Measurements from ENCODE around the gene EIF4E2. TPM values are rescaled to one million over a fixed set of nuclear protein-coding genes. Genes with fewer than 3 reads are reported as not detected.
A peak's percentile ranks its signal among the peaks of the same experiment; 100 is the strongest.

The EIF4E2 gene
- total and polyA plus RNA-seq, 8 donors: 2.3 to 79.3 (median 41.0) TPM

DNA sequence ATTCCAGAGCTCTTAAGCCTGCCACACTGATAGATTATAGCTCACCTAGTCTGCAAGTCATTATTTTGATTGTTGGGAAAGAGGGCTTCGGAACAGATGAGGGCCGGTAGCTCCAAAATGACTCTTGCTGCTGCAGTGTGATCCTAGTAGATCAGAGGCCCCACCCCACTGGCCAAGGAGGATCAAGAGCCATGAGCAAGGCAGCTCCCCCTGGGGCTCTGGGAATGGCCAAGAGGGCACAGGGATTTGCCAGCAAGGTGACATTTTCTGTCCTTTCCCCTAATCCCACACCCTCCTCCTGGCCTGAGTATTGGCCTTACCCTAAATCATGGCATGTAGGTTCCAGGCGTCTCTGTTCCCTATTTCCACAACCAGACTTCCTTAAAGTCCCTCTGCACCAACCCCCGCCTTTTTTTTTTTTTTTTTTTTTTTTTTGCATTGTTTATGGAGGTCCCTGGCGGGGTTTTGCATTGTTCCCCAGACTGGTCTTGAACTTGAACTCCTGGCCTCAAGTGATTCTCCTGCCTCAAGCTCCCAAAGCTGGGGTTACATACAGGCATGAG, 36.5 kb downstream of the EIF4E2 start:
- intact Hi-C loops (cut with DNase I; ENCODE audit: low total_unique reads): no loop called here
- TF ChIP-seq POLR2A (IDR thresholded peaks at IDR 0.05) (no peak), EP300 (IDR thresholded peaks at IDR 0.05) (no peak), POLR2AphosphoS5 (IDR thresholded peaks at IDR 0.05) (no peak)
- TF ChIP-seq, protein P1, sequence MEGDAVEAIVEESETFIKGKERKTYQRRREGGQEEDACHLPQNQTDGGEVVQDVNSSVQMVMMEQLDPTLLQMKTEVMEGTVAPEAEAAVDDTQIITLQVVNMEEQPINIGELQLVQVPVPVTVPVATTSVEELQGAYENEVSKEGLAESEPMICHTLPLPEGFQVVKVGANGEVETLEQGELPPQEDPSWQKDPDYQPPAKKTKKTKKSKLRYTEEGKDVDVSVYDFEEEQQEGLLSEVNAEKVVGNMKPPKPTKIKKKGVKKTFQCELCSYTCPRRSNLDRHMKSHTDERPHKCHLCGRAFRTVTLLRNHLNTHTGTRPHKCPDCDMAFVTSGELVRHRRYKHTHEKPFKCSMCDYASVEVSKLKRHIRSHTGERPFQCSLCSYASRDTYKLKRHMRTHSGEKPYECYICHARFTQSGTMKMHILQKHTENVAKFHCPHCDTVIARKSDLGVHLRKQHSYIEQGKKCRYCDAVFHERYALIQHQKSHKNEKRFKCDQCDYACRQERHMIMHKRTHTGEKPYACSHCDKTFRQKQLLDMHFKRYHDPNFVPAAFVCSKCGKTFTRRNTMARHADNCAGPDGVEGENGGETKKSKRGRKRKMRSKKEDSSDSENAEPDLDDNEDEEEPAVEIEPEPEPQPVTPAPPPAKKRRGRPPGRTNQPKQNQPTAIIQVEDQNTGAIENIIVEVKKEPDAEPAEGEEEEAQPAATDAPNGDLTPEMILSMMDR (IDR thresholded peaks at IDR 0.05): no peak
- Histone ChIP-seq H3K27ac (no peak overlapping the region), H3K9me3 (peaks cover 0 to 6% (median 0%) of the 10 kb centered on the region in 4 donors), H3K4me3 (no peak overlapping the region), H3K27me3 (no peaks in the 10 kb centered on the region), H3K36me3 (peaks cover 0 to 30% (median 23%) of the 10 kb centered on the region in 4 donors), H3K4me1 (peaks cover 12 to 28% (median 17%) of the 10 kb centered on the region in 4 donors)
- no peak for DNase-seq
- 84 to 90% (median 84%) methylated on average over 5 of the region's 5 CpGs for WGBS, 5 donors

DNA sequence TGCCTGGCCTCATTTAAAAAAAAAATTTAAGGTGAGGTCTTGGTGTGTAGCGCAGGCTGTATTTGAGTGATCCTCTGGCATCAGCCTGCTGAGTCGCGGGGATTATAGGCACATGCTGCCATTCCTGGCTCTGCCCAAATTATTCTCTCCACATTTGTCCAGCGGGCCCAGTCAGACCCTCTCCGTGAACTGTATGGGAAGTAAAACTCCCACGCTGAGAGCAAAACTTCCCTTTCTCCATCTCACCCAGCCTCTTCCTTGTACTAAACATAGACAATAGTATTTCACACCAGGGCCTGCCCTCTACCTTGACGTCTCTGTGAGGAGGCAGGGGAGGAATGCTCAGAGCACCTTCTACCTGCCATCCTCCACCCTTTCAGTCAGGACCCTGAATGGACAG, 37.0 kb downstream of the EIF4E2 start:
- Histone ChIP-seq H3K4me1 (peaks cover 11 to 24% (median 16%) of the 10 kb centered on the region in 4 donors), H3K27me3 (no peaks in the 10 kb centered on the region), H3K36me3 (peaks cover 0 to 25% (median 18%) of the 10 kb centered on the region in 4 donors), H3K4me3 (no peak overlapping the region), H3K9me3 (peaks cover 0 to 6% (median 0%) of the 10 kb centered on the region in 4 donors), H3K27ac (peak overlapping the region in 1 of 5 donors; percentile 75)
- 69 to 84% (median 80%) methylated on average over 7 of the region's 7 CpGs for WGBS, 5 donors
- TF ChIP-seq POLR2AphosphoS5 (IDR thresholded peaks at IDR 0.05): no peak
- TF ChIP-seq EP300 (IDR thresholded peaks at IDR 0.05): no peak
- TF ChIP-seq, protein P1 (IDR thresholded peaks at IDR 0.05): no peak
- TF ChIP-seq POLR2A (IDR thresholded peaks at IDR 0.05): no peak
- DNase-seq: no peak
- intact Hi-C loops (cut with DNase I; ENCODE audit: low total_unique reads): no loop called here

DNA sequence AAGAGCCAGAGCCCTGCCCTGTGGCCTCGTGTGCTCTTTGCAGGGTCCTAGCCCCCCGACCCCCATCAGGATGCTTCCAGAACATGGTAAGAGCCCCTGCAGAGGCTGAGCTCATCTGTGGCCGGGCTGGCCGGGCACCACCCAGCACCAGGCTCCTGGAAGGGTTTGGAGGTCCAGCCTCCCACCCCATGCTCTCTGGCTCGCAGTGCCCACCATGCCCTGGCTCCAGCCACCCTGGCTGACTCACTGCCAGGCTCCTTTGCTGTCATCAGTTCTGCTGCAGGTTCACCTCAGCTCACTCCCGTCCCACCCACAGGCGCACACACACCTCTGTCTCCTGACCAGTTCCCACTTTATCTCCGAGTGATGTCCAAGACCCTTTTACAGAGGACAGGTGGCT, 37.5 kb downstream of the EIF4E2 start:
- 83 to 90% (median 89%) methylated on average over 7 to 8 of the region's 8 CpGs for WGBS, 5 donors
- H3K27ac ChIP-seq: peak overlapping the region in 3 of 5 donors; percentile 68 to 75 (median 75)
- TF ChIP-seq, protein P1 (IDR thresholded peaks at IDR 0.05): no peak
- no peak for TF ChIP-seq EP300 (IDR thresholded peaks at IDR 0.05)
- no peak for TF ChIP-seq POLR2AphosphoS5 (IDR thresholded peaks at IDR 0.05)
- no peak for TF ChIP-seq POLR2A (IDR thresholded peaks at IDR 0.05)

DNA sequence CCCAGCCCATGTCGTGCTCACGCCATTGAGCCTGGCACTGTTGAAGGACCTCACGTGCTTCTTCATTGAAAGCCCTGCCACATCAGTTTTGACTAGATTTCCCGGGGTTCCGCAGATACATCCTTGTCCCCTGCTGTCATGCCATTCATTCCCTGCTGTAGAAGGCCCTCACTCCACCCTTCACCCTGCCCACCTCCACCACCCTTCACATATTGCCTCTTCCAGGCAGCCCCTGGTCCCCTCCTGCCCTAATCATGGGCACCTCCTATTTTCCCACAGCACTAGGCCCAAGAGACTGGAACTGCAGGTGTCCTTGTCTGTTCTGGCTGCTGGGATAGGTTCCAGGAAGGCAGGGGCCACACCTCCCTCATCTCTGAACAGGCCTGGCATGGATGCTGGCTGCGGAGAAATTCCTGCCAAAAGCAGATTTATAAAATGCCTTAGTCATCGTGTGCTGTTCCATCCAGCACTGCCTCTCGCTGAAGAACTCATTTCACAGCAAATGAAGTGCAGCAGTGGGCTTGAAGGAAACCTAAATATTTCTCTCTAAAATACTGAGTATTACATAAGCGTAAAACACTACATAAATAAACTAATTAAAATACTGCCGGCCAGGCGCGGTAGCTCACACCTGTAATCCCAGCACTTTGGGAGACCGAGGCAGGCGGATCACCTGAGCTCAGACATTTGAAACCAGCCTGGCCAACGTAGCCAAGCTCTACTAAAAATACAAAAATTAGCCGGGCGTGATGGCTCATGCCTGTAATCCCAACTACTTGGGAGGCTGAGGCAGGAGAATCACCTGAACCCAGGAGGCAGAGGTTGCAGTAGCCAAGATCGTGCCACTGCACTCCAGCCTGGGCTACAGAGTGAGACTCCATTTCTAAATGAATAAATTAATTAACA, 38.4 kb downstream of the EIF4E2 start:
- Histone ChIP-seq H3K27me3 (no peaks in the 10 kb centered on the region), H3K4me1 (peaks cover 11 to 31% (median 18%) of the 10 kb centered on the region in 4 donors), H3K9me3 (peaks cover 0 to 4% (median 0%) of the 10 kb centered on the region in 4 donors), H3K27ac (peak overlapping the region in 3 of 5 donors; percentile 68 to 75 (median 75)), H3K4me3 (no peak overlapping the region), H3K36me3 (peaks cover 0 to 10% (median 4%) of the 10 kb centered on the region in 4 donors)
- peak in 1 of 3 donors; percentile 80 for TF ChIP-seq POLR2AphosphoS5 (IDR thresholded peaks at IDR 0.05)
- TF ChIP-seq EP300 (IDR thresholded peaks at IDR 0.05): no peak
- 41 to 62% (median 50%) methylated on average over 18 of the region's 18 CpGs for WGBS, 5 donors
- intact Hi-C loops (cut with DNase I; ENCODE audit: low total_unique reads): no loop called here
- peak; percentile 51 to 86 for DNase-seq

More for the DNA sequence above, 37.5 kb downstream of the EIF4E2 start:
- Histone ChIP-seq H3K36me3 (peaks cover 0 to 19% (median 13%) of the 10 kb centered on the region in 4 donors), H3K27me3 (no peaks in the 10 kb centered on the region), H3K4me3 (no peak overlapping the region), H3K4me1 (peaks cover 11 to 29% (median 18%) of the 10 kb centered on the region in 4 donors), H3K9me3 (peaks cover 0 to 6% (median 0%) of the 10 kb centered on the region in 4 donors)
- intact Hi-C loops (cut with DNase I; ENCODE audit: low total_unique reads): no loop called here
- no peak for DNase-seq

Data from stomach (tissue), 9 donors.